Myocyte (in vitro differentiated cells): ENCODE data around the gene PELI2. TPM values are rescaled to one million over a fixed set of nuclear protein-coding genes. Genes with fewer than 3 reads are reported as not detected.

Experiments used
- DNase-seq: peaks from one replicate; pipeline ENCODE4 v3.0.0-alpha.2; 2012; ENCODE audit warnings: low read depth
- total RNA-seq: library from RNA; depleted of rRNA; stranded (reverse); fragments of >200 nt; gene quantifications from 2 replicates; pipeline ENCODE4 v1.2.3, GENCODE V29; 2014

Gene PELI2
- total RNA-seq, 1 donor from 2014 or later, result 6.4 TPM

DNA sequence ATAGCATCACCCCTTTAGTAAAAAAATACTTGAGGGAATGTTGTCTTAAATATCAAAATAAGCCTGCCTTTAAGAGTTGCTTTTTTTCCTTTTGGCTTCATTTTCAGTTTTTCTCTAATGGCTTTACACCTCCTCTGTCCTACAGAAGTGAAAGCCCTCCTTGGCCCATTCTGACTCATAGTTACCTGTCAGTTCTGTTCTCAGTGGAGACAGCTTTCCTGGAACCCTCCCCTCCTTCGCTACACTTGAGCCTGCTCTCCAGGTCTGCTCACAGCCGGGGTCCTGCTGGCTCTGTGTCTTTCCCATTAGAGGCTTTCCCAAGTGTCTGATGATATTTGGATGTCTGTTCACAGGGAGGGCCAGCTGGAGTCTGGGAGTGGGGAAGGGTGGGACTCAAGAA, 84.0 kb downstream of the PELI2 start:
- no peak for DNase-seq

DNA sequence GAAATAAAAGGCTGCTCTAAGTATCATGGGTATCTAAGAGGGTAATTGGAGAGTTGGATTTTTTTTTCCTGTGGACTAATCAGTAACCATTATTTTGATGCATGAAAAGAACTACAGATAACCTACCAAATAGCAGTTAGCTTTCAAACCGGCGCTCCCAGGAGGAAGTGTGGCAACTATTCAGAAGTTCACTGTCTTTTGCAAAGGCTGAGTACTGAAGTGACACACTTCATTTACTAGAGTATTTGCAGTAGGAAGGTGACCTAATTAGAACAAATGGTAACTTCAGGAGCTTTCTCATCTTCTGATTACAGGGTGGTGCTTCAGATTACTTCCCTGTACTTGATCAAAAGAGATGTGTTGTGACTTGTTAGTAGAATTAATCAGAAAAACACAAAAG, 87.7 kb downstream of the PELI2 start:
- no peak for DNase-seq

DNA sequence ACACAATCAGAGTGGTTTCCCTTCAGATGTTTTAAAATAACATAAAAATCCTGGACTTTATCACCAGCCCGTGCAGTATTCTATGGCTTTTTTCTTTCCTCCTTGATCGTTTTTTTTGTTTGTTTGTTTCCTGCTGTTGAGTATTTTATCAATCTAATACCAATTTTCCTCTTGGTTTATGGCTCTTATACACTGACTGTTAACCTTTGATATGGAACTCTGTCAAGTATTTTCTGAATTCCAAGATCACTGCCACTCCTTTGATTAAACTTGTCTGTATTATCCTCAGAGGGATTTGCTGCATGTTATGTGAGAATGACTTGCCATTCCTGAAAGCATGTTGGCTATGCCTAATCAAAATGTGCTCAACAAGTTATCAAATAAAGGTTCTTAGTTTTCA, 88.4 kb downstream of the PELI2 start:
- no peak for DNase-seq

DNA sequence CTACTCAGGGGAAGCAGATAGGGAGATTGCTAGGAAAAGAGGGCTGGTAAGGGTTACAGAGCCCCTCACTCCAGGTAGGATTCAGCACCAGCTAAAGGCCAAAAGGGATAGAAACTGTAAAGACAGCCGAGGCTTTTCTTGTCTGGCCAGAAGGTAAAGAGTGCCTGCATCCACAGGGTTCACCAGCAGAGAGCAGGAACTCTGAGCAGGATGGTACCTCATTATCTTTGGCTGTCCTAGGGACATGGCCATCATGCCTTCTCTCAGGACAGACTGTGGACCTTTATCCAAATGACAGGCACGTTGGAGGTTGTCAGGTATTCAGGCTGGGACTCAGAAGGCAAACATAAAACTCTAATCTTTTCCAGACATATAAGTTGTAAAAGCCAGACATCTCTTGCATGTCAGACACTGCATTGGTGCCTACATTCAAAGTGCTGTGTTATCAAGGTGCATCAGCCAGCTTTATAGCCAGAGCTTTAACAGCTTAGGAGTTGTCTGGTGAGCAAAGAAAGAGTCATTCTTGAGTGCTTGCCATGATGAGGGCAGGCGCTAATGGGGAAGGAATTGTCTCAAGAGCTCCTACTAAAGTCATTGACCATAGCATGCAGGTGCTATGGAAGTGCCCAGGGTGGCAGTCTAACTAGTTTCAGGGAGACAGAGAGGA, 89.5 kb downstream of the PELI2 start:
- DNase-seq, result no peak

DNA sequence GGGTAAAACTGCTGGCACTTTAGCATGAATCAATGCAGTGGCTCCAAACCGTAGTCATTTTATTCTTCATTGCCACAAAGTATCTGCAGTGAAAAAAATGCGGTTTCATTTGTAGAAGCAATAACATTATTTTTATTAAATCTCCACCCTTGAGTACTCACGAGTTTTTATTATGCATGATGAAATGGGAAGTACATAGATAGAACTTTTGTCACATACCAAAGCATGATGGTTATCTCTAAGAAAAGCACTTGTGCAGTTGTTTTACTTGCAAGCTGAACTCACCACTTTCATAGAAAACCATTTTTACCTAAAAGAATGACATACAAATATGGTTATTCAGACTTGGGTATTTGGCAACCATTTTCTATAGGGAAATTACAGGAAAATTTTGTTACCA, 90.3 kb downstream of the PELI2 start:
- no peak for DNase-seq

DNA sequence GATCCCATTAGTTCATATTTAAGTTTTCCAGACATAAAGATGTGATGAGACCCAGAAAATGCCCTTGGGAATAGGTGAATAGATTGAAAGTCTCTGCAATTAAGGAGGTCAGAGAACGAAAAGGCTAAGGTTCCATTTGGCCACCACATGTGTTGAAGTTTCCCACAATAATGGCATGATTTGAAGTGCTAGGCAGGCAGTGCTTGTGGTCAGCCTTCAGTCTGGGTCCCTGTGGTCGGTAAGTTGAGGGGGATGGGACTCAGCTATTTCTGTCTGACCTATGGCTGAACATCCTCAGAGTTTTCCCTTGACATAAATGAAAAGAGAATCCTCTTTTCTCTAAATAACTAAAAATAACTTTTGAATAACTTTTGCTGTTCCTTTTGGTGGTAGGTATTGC, 92.4 kb downstream of the PELI2 start:
- DNase-seq, result peak; percentile 83

DNA sequence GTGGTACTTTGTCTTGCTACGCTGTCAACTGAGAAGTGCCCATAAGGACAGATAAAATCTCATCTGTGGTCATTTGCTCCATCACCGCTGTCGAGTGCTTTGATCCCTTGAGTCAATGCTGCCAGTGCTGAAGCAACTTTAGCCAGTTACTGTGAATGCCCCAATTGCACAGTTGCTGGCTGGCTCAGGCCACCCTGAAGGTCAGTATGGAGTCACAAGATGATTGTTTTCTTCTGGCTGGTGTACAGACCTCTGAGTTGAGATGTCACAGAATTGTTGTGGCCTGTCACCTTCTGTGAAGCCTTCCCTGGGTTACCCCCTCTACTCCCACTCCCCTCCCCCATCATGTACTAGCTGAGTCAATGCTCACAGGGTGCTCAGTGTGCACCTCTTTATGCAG, 92.9 kb downstream of the PELI2 start:
- DNase-seq, result peak; percentile 81

DNA sequence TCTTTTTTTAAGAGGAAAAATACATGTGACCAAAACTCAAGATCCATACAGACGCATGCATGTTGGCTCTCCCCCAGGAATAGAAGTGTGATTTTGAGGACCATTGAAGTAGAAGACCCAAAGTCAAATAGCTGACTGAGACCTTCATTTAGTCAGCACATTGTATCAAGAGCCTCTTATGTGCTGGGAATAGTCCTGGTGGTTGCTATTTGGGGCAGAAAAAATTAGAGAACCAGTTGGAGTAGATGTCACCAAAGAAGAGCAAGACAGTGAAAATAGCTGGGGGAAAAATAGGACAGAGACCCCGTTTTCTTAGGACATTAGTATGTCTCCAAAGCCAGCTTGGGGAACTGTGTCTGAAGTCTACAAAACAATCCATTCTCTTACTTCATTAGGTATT, 93.6 kb downstream of the PELI2 start:
- no peak for DNase-seq

DNA sequence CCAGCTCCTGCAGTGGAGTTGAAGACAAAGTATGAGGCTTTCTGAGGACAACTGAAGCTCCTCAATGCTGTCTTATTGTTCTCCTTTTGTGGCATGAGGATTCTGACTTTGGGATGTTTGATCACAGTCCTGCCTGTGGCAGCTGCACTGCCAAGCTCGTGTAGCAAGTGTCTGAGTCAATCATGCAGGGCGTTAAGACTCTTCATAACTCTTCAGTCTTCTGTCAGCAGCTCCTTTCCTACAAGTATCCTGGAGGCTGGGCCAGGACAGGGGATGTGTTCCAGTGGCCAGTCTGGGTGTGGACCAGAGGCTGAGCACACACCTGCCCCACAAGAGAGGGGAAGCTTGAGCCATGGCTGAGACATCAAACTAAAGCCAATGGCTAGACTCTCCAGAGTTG, 94.3 kb downstream of the PELI2 start:
- DNase-seq, result peak; percentile 74

DNA sequence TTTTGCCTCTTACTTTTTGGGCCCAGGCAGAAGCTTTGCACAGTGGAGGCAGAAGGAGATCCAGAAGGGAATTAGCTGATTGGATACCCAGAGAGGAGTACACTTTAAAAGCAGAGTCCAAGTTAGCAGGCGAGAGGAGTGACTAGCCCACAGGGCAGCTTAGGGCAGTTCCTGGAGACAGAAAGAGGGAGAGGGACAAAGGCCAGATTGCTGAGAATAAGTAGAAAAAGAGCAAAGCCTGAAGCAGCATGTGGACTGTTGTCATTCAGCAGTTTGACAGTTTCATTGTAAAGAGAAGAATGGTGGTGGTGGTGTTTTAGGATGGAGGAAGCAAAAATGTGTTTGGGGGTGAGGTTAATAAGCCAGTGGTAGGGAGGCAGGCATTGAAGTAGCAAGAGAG, 95.1 kb downstream of the PELI2 start:
- DNase-seq, result no peak

DNA sequence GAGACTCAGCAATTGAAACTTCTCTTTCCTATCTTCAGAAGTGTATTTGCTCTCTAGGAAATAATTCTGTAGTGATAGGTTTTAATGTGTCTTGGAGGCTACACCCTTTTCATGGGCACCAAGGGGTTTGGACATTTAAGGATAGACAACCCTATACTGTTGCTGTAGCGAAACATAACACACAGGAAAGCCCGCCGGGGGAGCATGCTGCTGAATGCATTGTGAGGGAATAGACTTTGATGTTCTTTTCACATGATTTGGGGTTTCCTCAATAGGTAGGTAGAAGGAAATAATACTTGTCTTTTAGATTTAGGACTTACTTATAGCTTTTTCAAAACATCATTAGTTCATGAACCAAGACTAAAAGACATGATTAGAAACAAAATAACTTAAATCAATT, 97.0 kb downstream of the PELI2 start:
- DNase-seq, result no peak

DNA sequence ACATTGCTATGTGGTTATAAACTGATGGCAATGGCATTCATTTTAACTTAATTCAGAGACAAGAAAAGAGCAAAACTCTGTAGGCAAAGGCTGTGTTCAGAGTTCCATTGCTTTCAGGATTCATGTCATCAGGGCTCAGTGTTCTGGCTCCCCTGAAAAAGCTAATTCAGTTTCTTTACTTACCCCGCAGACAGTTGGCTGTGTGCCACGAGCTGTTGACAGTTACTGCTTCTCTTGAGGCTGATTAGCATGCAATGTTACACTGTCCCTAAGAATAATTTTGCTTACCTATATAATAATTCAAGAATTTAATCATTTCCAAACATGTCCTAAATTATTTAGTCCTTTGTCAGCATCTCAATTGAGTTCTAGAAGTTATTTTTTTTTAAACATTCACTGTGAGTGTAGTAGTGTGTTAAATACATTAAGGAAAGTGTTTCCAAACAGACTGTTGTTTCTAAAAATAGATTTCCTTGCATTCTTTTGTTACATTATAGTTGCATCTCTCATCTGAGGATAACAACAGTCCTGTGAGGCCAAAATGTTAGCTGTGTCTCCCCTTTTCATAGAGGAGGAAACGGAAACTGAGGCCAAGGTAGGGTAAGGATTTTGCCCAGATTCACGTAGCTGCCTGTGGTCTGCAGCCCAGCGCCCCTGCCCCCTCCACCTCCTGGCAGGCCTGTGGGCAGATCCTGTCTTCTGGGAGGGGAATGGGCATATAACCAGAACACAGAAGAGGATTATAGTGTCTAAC, 98.6 kb downstream of the PELI2 start:
- DNase-seq, result no peak

DNA sequence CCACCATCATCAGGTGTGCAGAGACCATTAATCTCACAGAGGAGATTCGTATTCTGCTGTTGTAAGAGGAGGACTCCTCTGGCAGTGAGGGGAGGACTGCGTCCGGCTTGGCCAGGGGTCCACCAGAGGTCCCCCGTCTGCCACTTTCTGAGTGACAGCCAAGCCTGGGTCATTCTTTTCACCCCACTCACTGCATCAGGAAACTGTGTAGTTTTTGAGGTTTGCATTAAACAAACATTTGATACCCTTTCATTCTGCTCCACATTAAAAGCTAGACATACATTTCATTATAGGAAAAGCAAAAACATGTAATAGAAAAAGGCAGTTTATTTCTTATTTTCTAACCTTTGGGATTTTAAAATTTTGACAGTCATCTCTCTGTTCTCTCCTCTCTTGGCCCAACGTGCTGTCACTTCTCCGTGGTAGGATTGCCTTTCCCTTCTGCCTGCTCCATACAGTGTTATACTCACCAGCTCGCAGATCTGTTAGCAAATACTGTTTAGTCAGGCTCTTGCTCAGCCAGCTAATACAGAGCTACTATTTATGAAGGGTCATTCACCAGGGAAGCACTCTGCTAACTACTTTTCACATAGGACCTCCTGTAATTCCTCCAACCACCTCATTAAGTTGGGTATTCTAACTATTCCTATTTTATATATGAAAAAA, 99.3 kb downstream of the PELI2 start:
- DNase-seq, result no peak

DNA sequence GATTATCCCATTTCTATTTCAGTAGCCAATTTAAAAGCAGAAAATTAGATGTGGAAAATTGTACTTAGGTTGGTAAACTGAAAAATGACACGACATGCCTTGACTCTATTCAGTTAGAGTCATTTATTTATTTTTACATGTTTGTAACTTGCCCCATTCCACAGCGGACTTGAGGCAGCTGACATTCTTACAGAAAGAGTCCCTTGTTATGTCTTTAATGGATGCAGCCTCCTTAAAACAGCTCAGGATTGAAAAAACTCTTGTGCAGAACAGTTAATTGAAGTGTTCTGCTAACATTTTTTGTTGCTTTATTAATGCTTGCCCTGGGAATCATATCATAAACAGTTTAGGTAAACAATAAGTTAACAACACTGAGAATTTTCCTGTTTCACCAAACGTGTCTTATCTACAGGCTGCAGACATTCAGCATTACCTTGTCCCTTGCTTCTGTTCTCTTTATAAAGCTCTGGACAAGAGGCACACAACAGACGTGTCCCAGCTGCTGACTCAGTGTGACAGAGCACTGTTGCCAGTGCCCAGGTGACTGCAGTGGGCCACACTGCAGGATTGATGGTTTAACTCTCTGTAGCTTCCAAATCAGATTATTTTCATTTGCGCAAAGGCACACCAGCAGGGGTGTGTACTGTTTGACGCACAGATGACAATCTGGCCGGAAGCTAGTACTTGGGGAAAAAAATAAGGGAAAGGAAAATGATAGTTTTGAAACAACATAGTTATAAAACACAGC, 101.6 kb downstream of the PELI2 start:
- DNase-seq, result no peak

DNA sequence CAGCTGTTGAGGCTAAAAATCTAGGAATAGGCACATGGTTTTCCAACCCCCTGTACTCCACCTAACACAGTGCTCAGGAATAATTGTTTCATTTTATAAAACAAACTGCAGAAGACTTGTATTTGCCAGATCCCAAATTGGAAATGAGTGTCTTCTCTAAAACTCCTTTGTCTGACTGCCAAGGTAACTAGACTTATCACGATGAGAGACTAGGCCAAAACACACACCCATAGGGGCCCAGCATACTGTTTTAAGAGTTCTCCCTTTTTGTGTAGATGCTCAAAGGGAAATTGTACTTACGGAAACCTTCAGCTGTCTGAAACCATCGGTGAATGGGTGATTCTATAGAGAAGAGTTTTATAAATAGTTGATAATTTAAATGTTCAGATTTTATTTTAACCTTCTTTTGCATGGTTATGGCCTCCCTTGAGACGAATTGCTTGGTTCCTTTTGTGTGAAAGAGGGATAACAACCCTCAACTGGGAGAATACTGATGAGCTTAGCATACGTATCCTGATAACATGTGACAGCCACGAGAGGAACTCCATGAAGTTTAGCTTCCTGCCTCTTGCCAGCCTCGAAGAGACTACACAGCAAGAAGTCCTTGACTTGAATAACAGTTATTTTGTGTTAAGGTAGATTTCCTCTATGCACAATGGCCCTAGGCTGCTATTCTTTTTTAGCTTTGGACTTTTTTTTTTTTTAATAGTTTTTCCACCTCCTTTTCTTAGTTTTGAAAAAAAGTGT, 103.3 kb downstream of the PELI2 start:
- no peak for DNase-seq

DNA sequence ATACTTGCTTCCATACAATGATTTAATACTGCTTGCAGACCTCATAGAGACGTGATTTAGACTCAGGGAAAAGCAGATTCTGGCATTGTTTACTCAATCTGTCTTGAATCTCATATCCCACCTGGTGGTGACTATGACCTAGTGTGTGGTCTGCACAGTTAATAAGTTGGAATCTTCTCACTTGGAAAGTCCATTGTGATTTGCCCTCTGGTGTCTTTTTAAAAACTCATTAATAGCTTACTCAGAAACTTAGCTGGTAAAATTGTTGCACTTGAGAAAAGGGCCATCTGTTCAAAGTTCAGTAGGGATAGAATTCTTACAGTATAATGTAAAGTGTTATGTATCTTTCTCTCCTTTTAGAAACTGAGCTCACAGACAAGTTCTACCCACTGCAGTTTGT, 106.0 kb downstream of the PELI2 start:
- no peak for DNase-seq

DNA sequence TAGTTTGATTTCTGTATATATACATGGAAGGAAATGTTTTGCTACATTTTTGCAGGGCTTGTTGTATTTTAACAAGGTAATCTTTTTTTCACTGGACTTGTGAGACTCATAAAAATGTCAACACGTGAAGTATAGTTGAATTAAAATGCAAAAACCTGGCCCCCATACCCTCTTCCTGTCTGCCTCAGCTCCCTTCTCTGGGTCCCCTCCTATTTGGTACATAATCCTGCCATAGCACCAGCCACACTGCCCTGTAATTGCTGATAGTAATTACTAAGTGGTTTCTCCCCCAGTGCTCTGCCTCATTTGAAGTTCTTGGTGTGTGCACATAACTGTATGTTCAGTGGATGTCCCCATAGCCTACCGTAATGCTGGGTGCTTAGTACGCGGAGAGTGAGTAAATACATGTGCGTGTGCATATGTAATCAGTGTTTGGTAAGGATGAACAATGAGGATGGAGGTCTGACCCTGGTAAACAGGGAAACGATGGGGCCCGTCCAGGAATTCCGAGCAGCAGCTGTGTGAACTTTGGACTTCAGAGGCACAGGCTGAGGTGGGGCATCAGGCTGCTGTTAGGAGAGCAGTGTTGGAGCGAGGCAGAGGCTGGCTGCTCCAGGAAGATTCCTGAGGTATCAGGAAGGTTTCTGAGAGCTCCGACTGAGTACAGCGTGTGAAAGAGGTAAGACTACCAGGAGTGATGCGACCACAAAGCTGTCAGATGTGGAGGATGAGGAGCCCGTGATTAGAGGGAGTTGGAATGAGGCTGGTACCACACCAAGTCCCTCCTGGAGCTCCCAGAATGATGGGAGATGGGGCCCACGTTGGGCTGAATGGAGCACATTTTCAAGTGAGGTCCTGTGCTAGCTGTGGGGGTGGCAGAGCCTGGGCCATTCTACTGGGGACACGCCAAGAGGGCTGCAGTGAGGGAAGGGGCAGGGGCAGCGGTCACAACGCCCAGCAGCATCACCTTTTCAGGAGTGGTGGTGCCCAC, 106.8 kb downstream of the PELI2 start:
- no peak for DNase-seq

DNA sequence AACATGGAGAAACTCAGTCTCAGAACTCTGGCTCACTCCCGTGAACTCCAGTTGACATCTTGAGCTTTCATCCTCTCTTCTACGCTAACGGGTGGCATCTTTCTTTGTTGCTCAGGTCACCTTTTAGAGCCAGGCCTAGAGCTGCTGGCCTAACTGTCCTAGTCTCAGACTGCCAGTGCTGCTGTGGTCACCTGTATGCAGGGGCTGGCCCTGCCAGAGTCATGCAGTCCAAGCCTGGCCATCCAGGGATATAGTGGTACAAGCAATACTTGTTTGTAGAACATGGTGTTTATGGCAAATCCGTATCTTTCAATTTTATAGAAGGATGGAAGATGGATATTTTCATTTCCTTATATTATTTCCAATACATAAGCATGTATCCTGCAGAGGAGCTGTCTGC, 117.2 kb downstream of the PELI2 start:
- no peak for DNase-seq

DNA sequence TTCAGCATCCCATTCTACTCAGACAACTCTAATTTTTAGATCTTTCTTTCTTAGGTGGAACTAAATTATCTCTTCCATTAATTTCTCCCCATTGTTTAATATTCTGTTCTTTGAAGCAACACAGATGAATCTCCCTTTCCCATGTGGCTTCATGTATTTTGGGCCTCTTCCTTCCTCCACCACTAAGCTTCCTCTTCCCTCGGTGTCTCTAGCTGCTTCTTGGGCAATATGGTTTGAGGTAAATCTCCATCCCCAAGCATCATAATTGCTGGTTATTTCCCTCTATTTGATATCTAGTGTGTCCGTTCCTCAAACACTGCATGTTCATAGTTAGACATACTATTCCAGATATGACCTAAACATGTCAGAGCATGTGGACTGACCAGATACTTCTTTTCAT, 119.2 kb downstream of the PELI2 start:
- no peak for DNase-seq

DNA sequence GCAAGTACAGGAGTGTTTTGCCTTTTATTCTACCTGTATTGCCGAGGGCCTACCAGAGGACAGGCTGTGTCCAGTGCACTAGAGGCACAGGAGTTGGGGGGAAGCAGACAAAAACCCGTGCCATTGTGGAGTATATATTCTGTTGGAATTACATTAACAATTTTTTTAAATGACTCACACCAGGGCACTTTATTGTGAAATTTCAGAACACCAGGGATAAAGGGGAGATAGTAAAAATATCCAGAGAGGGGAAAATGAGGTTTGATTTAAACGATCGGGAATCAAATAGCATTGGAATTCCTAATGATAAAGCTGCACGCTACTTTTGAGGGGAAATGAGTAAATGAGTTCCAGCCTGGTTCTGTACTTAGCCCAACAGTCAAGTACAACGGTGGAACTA, 123.2 kb downstream of the PELI2 start:
- DNase-seq, result no peak
